HG03571 (cell line): ENCODE results near the gene FPR3.
"Not testable (repeated sequence)": the region's sequence is repeated elsewhere in the genome, so short reads cannot be mapped to it uniquely, and the experiment has no call there.

Experiments
- ATAC-seq: cut with Tn5 transposase; IDR thresholded peaks from one replicate; pipeline ENCODE4 v1.9.1; 2021; ENCODE audit not compliant: unreplicated experiment

FPR3 gene

GRCh38 chr19:51794885-51795490 lies at the start of gene FPR3:
FPR3 (plus strand) TSS chr19:51795157; CDS start chr19:51823749, 28,592 bp downstream.
- ATAC-seq, result no peak

GRCh38 chr19:51746731-51747130 lies 48.2 kb upstream of the FPR3 start:
- no peak for ATAC-seq

GRCh38 chr19:51749979-51750378 lies 45.0 kb upstream of the FPR3 start:
- ATAC-seq, result no peak

- ATAC-seq, result no peak
Measured at GRCh38 chr19:51750400-51751094, 44.4 kb upstream of the FPR3 start.

GRCh38 chr19:51751655-51752054 lies 43.3 kb upstream of the FPR3 start, which contains the start of gene FPR1:
FPR1 (minus strand) TSS chr19:51751878; CDS start chr19:51746994, 4,884 bp downstream.
- no peak for ATAC-seq

GRCh38 chr19:51754109-51754508 lies 40.8 kb upstream of the FPR3 start:
- ATAC-seq, result no peak

- no peak for ATAC-seq
Measured at GRCh38 chr19:51754770-51755169, 40.2 kb upstream of the FPR3 start.

GRCh38 chr19:51755571-51755970 lies 39.4 kb upstream of the FPR3 start:
- ATAC-seq, result no peak

- no peak for ATAC-seq
Measured at GRCh38 chr19:51760697-51761356, 34.1 kb upstream of the FPR3 start, which contains the start of gene FPR2. FPR2 (plus strand) TSS chr19:51761180; CDS start chr19:51768659, 7,479 bp downstream.

- ATAC-seq, result no peak
Measured at GRCh38 chr19:51761696-51762095, 33.3 kb upstream of the FPR3 start.

- ATAC-seq, result no peak
Measured at GRCh38 chr19:51765086-51765485, 29.9 kb upstream of the FPR3 start.

GRCh38 chr19:51766461-51766860 lies 28.5 kb upstream of the FPR3 start:
- ATAC-seq, result no peak

GRCh38 chr19:51771376-51772130 lies 23.4 kb upstream of the FPR3 start:
- ATAC-seq, result no peak

- no peak for ATAC-seq
Measured at GRCh38 chr19:51772977-51773376, 22.0 kb upstream of the FPR3 start.

GRCh38 chr19:51776561-51776960 lies 18.4 kb upstream of the FPR3 start:
- ATAC-seq, result not testable (repeated sequence)

GRCh38 chr19:51777570-51778462 lies 17.1 kb upstream of the FPR3 start:
- ATAC-seq, result no peak

- no peak for ATAC-seq
Measured at GRCh38 chr19:51779181-51779580, 15.8 kb upstream of the FPR3 start.

- ATAC-seq, result no peak
Measured at GRCh38 chr19:51779703-51780102, 15.3 kb upstream of the FPR3 start.

GRCh38 chr19:51780270-51780669 lies 14.7 kb upstream of the FPR3 start:
- ATAC-seq, result no peak

- no peak for ATAC-seq
Measured at GRCh38 chr19:51781999-51782398, 13.0 kb upstream of the FPR3 start.
